GM12878 (cell line): Measurements from ENCODE around the gene LYPD6. TPM values are rescaled to one million over a fixed set of nuclear protein-coding genes. Genes with fewer than 3 reads are reported as not detected.

ENCODE experiments used
- ATAC-seq: fragments of 200-7000 bp; cut with Tn5 transposase; 3 replicates; pipeline ENCODE4 v1.9.1; 2020; ENCODE audit warnings: mild to moderate bottlenecking, moderate library complexity
- BruUV-seq: library from RNA; stranded (reverse); fragments of 400-500 nt; replicated peaks from 2 replicates; lab custom pipeline; 2021; lab: Mats Ljungman, UMichigan
- CTCF ChIA-PET: fragments of 300-600 bp; sonication (Branson Sonifier 250); formaldehyde crosslinking; extraction: SDS; loops from one replicate; lab custom pipeline; 2021; ENCODE audit warnings: inconsistent platforms; lab: Yijun Ruan, JAX
- POLR2A ChIA-PET: fragments of 350-600 bp; formaldehyde crosslinking; extraction: SDS; loops from one replicate; lab custom pipeline; 2021; ENCODE audit warnings: inconsistent platforms; lab: Charles Lee
- RAD21 ChIA-PET: fragments of 300-600 bp; sonication (Branson Sonifier 250); formaldehyde crosslinking; loops from one replicate; lab custom pipeline; 2023; ENCODE audit warnings: antibody characterized with exemption; ENCODE audit not compliant: unreplicated experiment; lab: Charles Lee
- SMC1A ChIA-PET: fragments of 300-600 bp; sonication (Branson Sonifier 250); formaldehyde crosslinking; loops from one replicate; lab custom pipeline; 2023; ENCODE audit not compliant: unreplicated experiment, uncharacterized antibody; lab: Charles Lee
- DNase-seq: peaks from one replicate; pipeline ENCODE4 v3.0.0-alpha.2; 2011; ENCODE audit warnings: low read depth, low spot score
- FAIRE-seq: peaks from 3 replicates; lab custom pipeline; 2011; peaks lifted over from hg19 to GRCh38; lab: Jason Lieb, UNC
- H2AFZ ChIP-seq: 2 replicates; pipeline ENCODE4 v1.6.0; 2011; ENCODE audit warnings: low read depth, low read length, control low read depth; ENCODE audit not compliant: control insufficient read depth
- H3K27ac ChIP-seq: 2 replicates; pipeline ENCODE4 v1.5.1; 2011; ENCODE audit warnings: control low read depth; ENCODE audit not compliant: control insufficient read depth, insufficient read depth
- H3K27me3 ChIP-seq, 2 experiments: replicated peaks in 1 of 2; 2 replicates each; pipeline versions ENCODE4 v1.6.0 to v1.6.1; 2011; ENCODE audit warnings: low read length in 1 of 2; ENCODE audit not compliant: control insufficient read depth in 2 of 2, insufficient read depth in 2 of 2
- H3K36me3 ChIP-seq, 2 experiments: 2 replicates each; pipeline ENCODE4 v1.5.1; 2011; ENCODE audit warnings: low read length in 1 of 2; ENCODE audit not compliant: control insufficient read depth in 2 of 2, insufficient read depth in 2 of 2
- H3K4me1 ChIP-seq: 2 replicates; pipeline ENCODE4 v1.6.1; 2011; ENCODE audit warnings: mild to moderate bottlenecking, low read length, moderate library complexity, mixed read lengths; ENCODE audit not compliant: control insufficient read depth, insufficient read depth
- H3K4me2 ChIP-seq: 2 replicates; pipeline ENCODE4 v1.6.0; 2011; ENCODE audit warnings: control low read depth; ENCODE audit not compliant: control insufficient read depth, insufficient read depth
- H3K4me3 ChIP-seq: fragments of 200-600 bp; sonication (generic); 2 replicates; pipeline ENCODE4 v1.5.1; 2016
- H3K79me2 ChIP-seq: 2 replicates; pipeline ENCODE4 v1.6.0; 2011; ENCODE audit warnings: low read length; ENCODE audit not compliant: control insufficient read depth, insufficient read depth
- H3K9ac ChIP-seq: 2 replicates; pipeline ENCODE4 v1.8.0; 2011; ENCODE audit warnings: low read length, control low read depth, mixed read lengths; ENCODE audit not compliant: control insufficient read depth, insufficient read depth
- H3K9me3 ChIP-seq: replicated peaks from 3 replicates; pipeline ENCODE4 v1.5.1; 2011; ENCODE audit warnings: mild to moderate bottlenecking, low read length; ENCODE audit not compliant: control insufficient read depth, insufficient read depth
- H4K20me1 ChIP-seq: 2 replicates; pipeline ENCODE4 v1.6.0; 2011; ENCODE audit not compliant: control insufficient read depth, insufficient read depth
- BMI1 ChIP-seq: fragments of 450-650 bp; IDR thresholded peaks from 2 replicates; pipeline ENCODE4 v1.6.1; 2016; ENCODE audit warnings: mild to moderate bottlenecking, moderate library complexity, borderline replicate concordance
- BRCA1 ChIP-seq: IDR thresholded peaks from 2 replicates; pipeline ENCODE4 v1.6.1; 2011; ENCODE audit warnings: low read depth, low read length, improper control_type of control experiment
- HDAC6 ChIP-seq: fragments of 200-600 bp; sonication (generic); IDR thresholded peaks from one replicate; pipeline ENCODE4 v1.8.0; 2017; ENCODE audit warnings: antibody characterized with exemption; ENCODE audit not compliant: unreplicated experiment
- MTA3 ChIP-seq: IDR thresholded peaks from 2 replicates; pipeline ENCODE4 v1.6.1; 2012; ENCODE audit warnings: low read length, inconsistent platforms, borderline replicate concordance
- TARDBP ChIP-seq: IDR thresholded peaks from 2 replicates; pipeline ENCODE4 v1.6.1; 2016; ENCODE audit warnings: borderline replicate concordance
- YBX1 ChIP-seq: fragments of 450-650 bp; IDR thresholded peaks from 2 replicates; pipeline ENCODE4 v1.6.1; 2016; ENCODE audit warnings: antibody characterized with exemption
- WGBS: methylation state at CpG from one replicate; pipeline ENCODE4 v1.1.6; 2016; ENCODE audit warnings: low lambda C conversion rate; ENCODE audit not compliant: insufficient replicate concordance, insufficient coverage; ENCODE audit errors: missing lambda C conversion rate; 5-methylcytosine and 5-hydroxymethylcytosine counted together
- in situ Hi-C: fragments of 300-500 bp; cut with MboI; formaldehyde crosslinking; loops from 9 replicates; pipeline ENCODE4 v1.14.3; 2018; ENCODE audit warnings: mixed read lengths
- intact Hi-C: fragments of 100-400 bp; cut with micrococcal nuclease; formaldehyde crosslinking; loops from one replicate; pipeline ENCODE4 v1.14.2; 2022; ENCODE audit not compliant: unreplicated experiment
- polyA plus RNA-seq, 11 experiments: library from polyadenylated mRNA; depleted of rRNA in 4 of 11; unstranded in 6 of 11; stranded (reverse) in 5 of 11; fragments of >200 nt; fragmentation: Nextera tagmentation in 4 of 11; fragmentation: Illumina TruSeq in 1 of 11; extraction: Ambion mirVana in 4 of 11; extraction: Trizol in 1 of 11; gene quantifications; 1 replicate in 1 of 11; 2 replicates in 10 of 11; pipeline versions ENCODE4 v1.2.1 to v1.2.3, GENCODE V29; 2011 to 2016; ENCODE audit warnings: inconsistent platforms in 2 of 11, missing spikeins in 2 of 11, low read depth in 1 of 11
- total RNA-seq, 4 experiments: library from RNA; depleted of rRNA in 3 of 4; stranded (reverse); fragments of >200 nt in 3 of 4; fragmentation: Illumina TruSeq in 1 of 4; extraction: Trizol in 1 of 4; gene quantifications; 2 replicates each; pipeline versions ENCODE4 v1.2.1 to v1.2.3, GENCODE V29; 2013 to 2021
- TF ChIP-seq, protein P1 (sequence below): fragments of 450-650 bp; IDR thresholded peaks from 2 replicates; pipeline ENCODE4 v1.6.1; 2017; ENCODE audit warnings: mild to moderate bottlenecking
- TF ChIP-seq, protein P2 (sequence below): IDR thresholded peaks from 2 replicates; pipeline ENCODE4 v1.6.1; 2011; ENCODE audit warnings: borderline replicate concordance, low read depth, mild to moderate bottlenecking, moderate library complexity, mixed read lengths, low read length; ENCODE audit not compliant: insufficient read depth; ENCODE audit errors: extremely low read length
- TF ChIP-seq, protein P3 (sequence below): fragments of 150-350 bp; IDR thresholded peaks from 2 replicates; pipeline ENCODE4 v1.6.1; 2016; ENCODE audit warnings: low read depth, low read length

The LYPD6 gene
- total and polyA plus RNA-seq, 10 of the 15 experiments (the other 5 are each of a cell fraction or from before 2014, with no cell fraction given) = not detected

DNA sequence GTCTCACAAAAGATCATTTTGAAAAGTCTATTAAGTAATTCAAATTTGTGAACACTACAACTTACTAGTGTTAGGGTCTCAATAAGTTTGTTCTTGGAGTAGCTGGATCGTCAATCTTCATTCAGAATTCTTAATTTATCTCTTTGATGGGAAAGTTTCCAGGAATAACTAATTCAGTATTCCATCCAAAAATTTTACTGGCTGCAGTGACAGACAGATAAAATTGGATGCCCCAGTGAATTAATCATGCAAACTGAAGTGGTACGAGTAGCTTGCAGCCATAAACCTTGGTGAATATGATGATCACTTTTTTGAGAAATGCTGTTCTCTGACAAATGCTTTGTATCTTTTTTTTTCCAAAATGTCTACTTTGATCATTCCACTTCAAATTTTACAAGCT, 112.8 kb downstream of the LYPD6 start:
- intact Hi-C loops (no loop called here), in situ Hi-C loops (no loop called here)
- ChIA-PET RAD21 (no interaction called here), CTCF (no interaction called here), POLR2A (no interaction called here)
- H3K4me3 ChIP-seq = no peak overlapping the region
- no peaks in the 10 kb centered on the region for H3K36me3 ChIP-seq
- no peaks in the 10 kb centered on the region for H3K27me3 ChIP-seq
- H3K9me3 ChIP-seq = no peaks in the 10 kb centered on the region
- H3K4me2 ChIP-seq = no peak overlapping the region
- no peak for FAIRE-seq
- BruUV-seq = no TSS peak
- H3K79me2 ChIP-seq = no peaks in the 10 kb centered on the region
- no peak overlapping the region for H3K27ac ChIP-seq
- DNase-seq = no peak
- WGBS = 0% methylated on average over 2 of the region's 2 CpGs
- TF ChIP-seq MTA3 (no peak), BRCA1 (no peak), HDAC6 (no peak), TARDBP (no peak), BMI1 (no peak), YBX1 (no peak)
- TF ChIP-seq, protein P1, sequence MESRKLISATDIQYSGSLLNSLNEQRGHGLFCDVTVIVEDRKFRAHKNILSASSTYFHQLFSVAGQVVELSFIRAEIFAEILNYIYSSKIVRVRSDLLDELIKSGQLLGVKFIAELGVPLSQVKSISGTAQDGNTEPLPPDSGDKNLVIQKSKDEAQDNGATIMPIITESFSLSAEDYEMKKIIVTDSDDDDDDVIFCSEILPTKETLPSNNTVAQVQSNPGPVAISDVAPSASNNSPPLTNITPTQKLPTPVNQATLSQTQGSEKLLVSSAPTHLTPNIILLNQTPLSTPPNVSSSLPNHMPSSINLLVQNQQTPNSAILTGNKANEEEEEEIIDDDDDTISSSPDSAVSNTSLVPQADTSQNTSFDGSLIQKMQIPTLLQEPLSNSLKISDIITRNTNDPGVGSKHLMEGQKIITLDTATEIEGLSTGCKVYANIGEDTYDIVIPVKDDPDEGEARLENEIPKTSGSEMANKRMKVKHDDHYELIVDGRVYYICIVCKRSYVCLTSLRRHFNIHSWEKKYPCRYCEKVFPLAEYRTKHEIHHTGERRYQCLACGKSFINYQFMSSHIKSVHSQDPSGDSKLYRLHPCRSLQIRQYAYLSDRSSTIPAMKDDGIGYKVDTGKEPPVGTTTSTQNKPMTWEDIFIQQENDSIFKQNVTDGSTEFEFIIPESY = no peak
- TF ChIP-seq, protein P2, sequence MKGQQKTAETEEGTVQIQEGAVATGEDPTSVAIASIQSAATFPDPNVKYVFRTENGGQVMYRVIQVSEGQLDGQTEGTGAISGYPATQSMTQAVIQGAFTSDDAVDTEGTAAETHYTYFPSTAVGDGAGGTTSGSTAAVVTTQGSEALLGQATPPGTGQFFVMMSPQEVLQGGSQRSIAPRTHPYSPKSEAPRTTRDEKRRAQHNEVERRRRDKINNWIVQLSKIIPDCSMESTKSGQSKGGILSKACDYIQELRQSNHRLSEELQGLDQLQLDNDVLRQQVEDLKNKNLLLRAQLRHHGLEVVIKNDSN = no peak
- TF ChIP-seq, protein P3, sequence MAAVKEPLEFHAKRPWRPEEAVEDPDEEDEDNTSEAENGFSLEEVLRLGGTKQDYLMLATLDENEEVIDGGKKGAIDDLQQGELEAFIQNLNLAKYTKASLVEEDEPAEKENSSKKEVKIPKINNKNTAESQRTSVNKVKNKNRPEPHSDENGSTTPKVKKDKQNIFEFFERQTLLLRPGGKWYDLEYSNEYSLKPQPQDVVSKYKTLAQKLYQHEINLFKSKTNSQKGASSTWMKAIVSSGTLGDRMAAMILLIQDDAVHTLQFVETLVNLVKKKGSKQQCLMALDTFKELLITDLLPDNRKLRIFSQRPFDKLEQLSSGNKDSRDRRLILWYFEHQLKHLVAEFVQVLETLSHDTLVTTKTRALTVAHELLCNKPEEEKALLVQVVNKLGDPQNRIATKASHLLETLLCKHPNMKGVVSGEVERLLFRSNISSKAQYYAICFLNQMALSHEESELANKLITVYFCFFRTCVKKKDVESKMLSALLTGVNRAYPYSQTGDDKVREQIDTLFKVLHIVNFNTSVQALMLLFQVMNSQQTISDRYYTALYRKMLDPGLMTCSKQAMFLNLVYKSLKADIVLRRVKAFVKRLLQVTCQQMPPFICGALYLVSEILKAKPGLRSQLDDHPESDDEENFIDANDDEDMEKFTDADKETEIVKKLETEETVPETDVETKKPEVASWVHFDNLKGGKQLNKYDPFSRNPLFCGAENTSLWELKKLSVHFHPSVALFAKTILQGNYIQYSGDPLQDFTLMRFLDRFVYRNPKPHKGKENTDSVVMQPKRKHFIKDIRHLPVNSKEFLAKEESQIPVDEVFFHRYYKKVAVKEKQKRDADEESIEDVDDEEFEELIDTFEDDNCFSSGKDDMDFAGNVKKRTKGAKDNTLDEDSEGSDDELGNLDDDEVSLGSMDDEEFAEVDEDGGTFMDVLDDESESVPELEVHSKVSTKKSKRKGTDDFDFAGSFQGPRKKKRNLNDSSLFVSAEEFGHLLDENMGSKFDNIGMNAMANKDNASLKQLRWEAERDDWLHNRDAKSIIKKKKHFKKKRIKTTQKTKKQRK = no peak
- TF ChIP-seq, all 136 proteins: peak for 0
- ATAC-seq = no peak
- Histone ChIP-seq H2AFZ (no peak overlapping the region), H3K4me1 (no peaks in the 10 kb centered on the region), H3K9ac (no peak overlapping the region), H4K20me1 (no peaks in the 10 kb centered on the region)
- SMC1A ChIA-PET = no interaction called here
